SH-SY5Y (cell line): ENCODE data around the gene SOX2.
A peak's percentile ranks its signal among the peaks of the same experiment; 100 is the strongest.

Source experiments
- GATA2 ChIP-seq: IDR thresholded peaks from 2 replicates; pipeline ENCODE4 v1.6.1; 2011; ENCODE audit warnings: mild to moderate bottlenecking, low read depth, low read length
- GATA3 ChIP-seq: IDR thresholded peaks from 2 replicates; pipeline ENCODE4 v1.6.1; 2011; ENCODE audit warnings: low read depth, mild to moderate bottlenecking, low read length, moderate library complexity

SOX2 gene

GRCh38 chr3:181723625-181724191, 12.0 kb downstream of the SOX2 start:
- TF ChIP-seq GATA2 (no peak), GATA3 (no peak)

GRCh38 chr3:181724192-181724965, 12.7 kb downstream of the SOX2 start:
- TF ChIP-seq GATA3 (no peak), GATA2 (no peak)

GRCh38 chr3:181725131-181725731, 13.5 kb downstream of the SOX2 start:
- TF ChIP-seq GATA2 (no peak), GATA3 (no peak)

- TF ChIP-seq GATA3 (no peak), GATA2 (no peak)
These were observed 14.1 kb downstream of the SOX2 start for GRCh38 chr3:181725830-181726229.

GRCh38 chr3:181726351-181727330, 14.9 kb downstream of the SOX2 start:
- TF ChIP-seq GATA3 (no peak), GATA2 (no peak)

- TF ChIP-seq GATA3: no peak
- TF ChIP-seq GATA2: no peak
These were observed 15.8 kb downstream of the SOX2 start for GRCh38 chr3:181727341-181728032.

- TF ChIP-seq GATA3 (no peak), GATA2 (peak; percentile 33; the same call in 1 of the 2 replicates)
These were observed 17.0 kb downstream of the SOX2 start for GRCh38 chr3:181728470-181729340.

GRCh38 chr3:181729341-181729869, 17.7 kb downstream of the SOX2 start:
- TF ChIP-seq GATA3: no peak

- TF ChIP-seq GATA2 (no peak), GATA3 (no peak)
These were observed 18.6 kb downstream of the SOX2 start for GRCh38 chr3:181730316-181730715.

- no peak for TF ChIP-seq GATA2
- TF ChIP-seq GATA3: no peak
These were observed 19.2 kb downstream of the SOX2 start for GRCh38 chr3:181730934-181731333.

GRCh38 chr3:181735911-181736310, 24.2 kb downstream of the SOX2 start:
- TF ChIP-seq GATA3: no peak
- TF ChIP-seq GATA2: no peak

- TF ChIP-seq GATA2 (no peak), GATA3 (no peak)
These were observed 26.8 kb downstream of the SOX2 start for GRCh38 chr3:181738551-181738950.
